ENCODE measurements around the gene CLEC3A. TPM values are rescaled to one million over a fixed set of nuclear protein-coding genes. Genes with fewer than 3 reads are reported as not detected.

CLEC3A gene
- total RNA-seq, 1 experiment from 2014 or later = 0.23 TPM

- ATAC-seq (no peak), DNase-seq (ENCODE audit: low read depth, low spot score) (no peak)
- in situ Hi-C loops (cut with HindIII; ENCODE audit: low pct_unique_long_range_greater_than_20kb, low sequenced_read_pairs) (no loop called here), intact Hi-C loops (cut with micrococcal nuclease; ENCODE audit: unreplicated experiment) (no loop called here)
- ChIA-PET CTCF (no interaction called here), POLR2A (no interaction called here)
- H3K4me3 ChIP-seq (ENCODE audit: low read depth in 2 of 2, low read length in 2 of 2) = no peak overlapping the region
- H3K4me1 ChIP-seq (ENCODE audit: control insufficient read depth, insufficient read depth, low read length) = no peaks in the 10 kb centered on the region
- no peaks in the 10 kb centered on the region for H3K36me3 ChIP-seq (ENCODE audit: control insufficient read depth, insufficient read depth, low read length)
- BruUV-seq (replicated peaks) = no TSS peak
- no peak overlapping the region for H3K27ac ChIP-seq (ENCODE audit: low read length)
- H3K9me3 ChIP-seq (ENCODE audit: control insufficient read depth, insufficient read depth, low read depth, low read length) = no peaks in the 10 kb centered on the region
- TF ChIP-seq POLR2AphosphoS5 (IDR thresholded peaks at IDR 0.05; ENCODE audit: low read depth, low read length) = no peak
- no peak for TF ChIP-seq REST (IDR thresholded peaks at IDR 0.05; ENCODE audit: insufficient read depth in 1 of 2, low read depth in 2 of 2, low read length in 1 of 2)
- no peak for TF ChIP-seq CTCF (IDR thresholded peaks at IDR 0.05)
- no peak for TF ChIP-seq TCF7L2 (IDR thresholded peaks at IDR 0.05; ENCODE audit: low read depth, low read length)
- TF ChIP-seq SIN3A (IDR thresholded peaks at IDR 0.05; ENCODE audit: borderline replicate concordance, insufficient read depth, low read depth, low read length) = no peak
- H3K27me3 ChIP-seq (ENCODE audit: control insufficient read depth, insufficient read depth, low read length) = no peaks in the 10 kb centered on the region
Observed at GRCh38 chr16:78001451-78002025, 20.8 kb upstream of the CLEC3A start.

- ATAC-seq = peak; percentile 89
- peak; percentile 38 for DNase-seq (ENCODE audit: low read depth, low spot score)
- H3K36me3 ChIP-seq (ENCODE audit: control insufficient read depth, insufficient read depth, low read length) = no peaks in the 10 kb centered on the region
- H3K4me3 ChIP-seq (ENCODE audit: low read depth in 2 of 2, low read length in 2 of 2) = no peak overlapping the region
- TF ChIP-seq TCF7L2 (IDR thresholded peaks at IDR 0.05; ENCODE audit: low read depth, low read length) (no peak), SIN3A (IDR thresholded peaks at IDR 0.05; ENCODE audit: borderline replicate concordance, insufficient read depth, low read depth, low read length) (no peak), CTCF (IDR thresholded peaks at IDR 0.05) (peak; percentile 87), REST (IDR thresholded peaks at IDR 0.05; ENCODE audit: insufficient read depth in 1 of 2, low read depth in 2 of 2, low read length in 1 of 2) (no peak)
- H3K27me3 ChIP-seq (ENCODE audit: control insufficient read depth, insufficient read depth, low read length) = no peaks in the 10 kb centered on the region
- no TSS peak for BruUV-seq (replicated peaks)
- intact Hi-C loops (cut with micrococcal nuclease; ENCODE audit: unreplicated experiment) (no loop called here), in situ Hi-C loops (cut with HindIII; ENCODE audit: low pct_unique_long_range_greater_than_20kb, low sequenced_read_pairs) (no loop called here)
- ChIA-PET CTCF (interaction anchor here (0.6 to 1.1 kb wide), 3 partner anchors 10 to 208 kb away, joined by 3 to 6 read pairs (median 3); no protein-coding TSS in a partner anchor), POLR2A (no interaction called here)
- H3K4me1 ChIP-seq (ENCODE audit: control insufficient read depth, insufficient read depth, low read length) = no peaks in the 10 kb centered on the region
- no peak overlapping the region for H3K27ac ChIP-seq (ENCODE audit: low read length)
- H3K9me3 ChIP-seq (ENCODE audit: control insufficient read depth, insufficient read depth, low read depth, low read length) = no peaks in the 10 kb centered on the region
Observed at GRCh38 chr16:78002915-78003538, 19.3 kb upstream of the CLEC3A start.

Data from Panc1 (cell line).